ENCODE measurements around the gene PTPRM.

DNA sequence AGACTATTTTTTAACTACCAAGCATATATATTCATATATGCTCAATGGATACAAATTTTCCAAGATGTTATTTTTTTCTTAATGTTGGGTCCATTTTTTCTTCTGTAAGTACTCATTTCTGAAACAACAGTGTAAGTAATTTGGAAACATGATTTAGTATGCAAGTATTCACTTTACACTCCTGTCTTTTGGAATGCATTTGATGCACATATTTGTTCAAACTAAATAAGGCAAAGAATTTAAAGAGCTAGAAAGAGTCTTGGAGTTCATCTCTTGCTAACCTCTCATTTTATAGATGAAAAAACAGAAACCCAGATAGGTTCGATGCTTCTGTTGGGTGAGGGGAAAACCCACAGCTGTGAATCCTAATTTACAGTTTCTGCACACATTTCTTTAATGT lies 602.6 kb downstream of the PTPRM start:
- TF ChIP-seq, protein P1, sequence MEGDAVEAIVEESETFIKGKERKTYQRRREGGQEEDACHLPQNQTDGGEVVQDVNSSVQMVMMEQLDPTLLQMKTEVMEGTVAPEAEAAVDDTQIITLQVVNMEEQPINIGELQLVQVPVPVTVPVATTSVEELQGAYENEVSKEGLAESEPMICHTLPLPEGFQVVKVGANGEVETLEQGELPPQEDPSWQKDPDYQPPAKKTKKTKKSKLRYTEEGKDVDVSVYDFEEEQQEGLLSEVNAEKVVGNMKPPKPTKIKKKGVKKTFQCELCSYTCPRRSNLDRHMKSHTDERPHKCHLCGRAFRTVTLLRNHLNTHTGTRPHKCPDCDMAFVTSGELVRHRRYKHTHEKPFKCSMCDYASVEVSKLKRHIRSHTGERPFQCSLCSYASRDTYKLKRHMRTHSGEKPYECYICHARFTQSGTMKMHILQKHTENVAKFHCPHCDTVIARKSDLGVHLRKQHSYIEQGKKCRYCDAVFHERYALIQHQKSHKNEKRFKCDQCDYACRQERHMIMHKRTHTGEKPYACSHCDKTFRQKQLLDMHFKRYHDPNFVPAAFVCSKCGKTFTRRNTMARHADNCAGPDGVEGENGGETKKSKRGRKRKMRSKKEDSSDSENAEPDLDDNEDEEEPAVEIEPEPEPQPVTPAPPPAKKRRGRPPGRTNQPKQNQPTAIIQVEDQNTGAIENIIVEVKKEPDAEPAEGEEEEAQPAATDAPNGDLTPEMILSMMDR (IDR thresholded peaks at IDR 0.05; ENCODE audit: insufficient read depth, low read length, poor library complexity, severe bottlenecking): no peak
- no peak for TF ChIP-seq EZH2phosphoT487 (conservative IDR thresholded peaks at IDR 0.05; ENCODE audit: low read length)

Data from SU-DHL-6 (cell line).